IMR-90 (cell line): ENCODE measurements around the gene AMBRA1. TPM values are rescaled to one million over a fixed set of nuclear protein-coding genes. Genes with fewer than 3 reads are reported as not detected.

ENCODE experiments used
- ATAC-seq: fragments of 200-7000 bp; cut with Tn5 transposase; 2 replicates; pipeline ENCODE4 v1.9.1; 2020; ENCODE audit warnings: low read depth, mild to moderate bottlenecking, moderate library complexity
- BruUV-seq: library from RNA; stranded (reverse); fragments of 400-500 nt; replicated peaks from 2 replicates; lab custom pipeline; 2021; lab: Mats Ljungman, UMichigan
- CTCF ChIA-PET: fragments of 300-600 bp; formaldehyde crosslinking; extraction: SDS; loops from one replicate; lab custom pipeline; 2021; ENCODE audit warnings: antibody characterized with exemption; lab: Yijun Ruan, JAX
- POLR2A ChIA-PET: fragments of 300-600 bp; sonication (Branson Sonifier 250); formaldehyde crosslinking; loops from one replicate; lab custom pipeline; 2022; ENCODE audit warnings: antibody characterized with exemption; ENCODE audit not compliant: unreplicated experiment; lab: Charles Lee
- DNase-seq: peaks from one replicate; pipeline ENCODE4 v3.0.0; 2013
- H2AFZ ChIP-seq: replicated peaks from 2 replicates; pipeline ENCODE3; 2013; ENCODE audit warnings: low read length, mild to moderate bottlenecking; ENCODE audit not compliant: poor library complexity
- H2AK5ac ChIP-seq: 2 replicates; pipeline ENCODE4 v1.6.1; 2013; ENCODE audit warnings: low read depth, low read length, inconsistent platforms
- H2AK9ac ChIP-seq: replicated peaks from 2 replicates; pipeline ENCODE3; 2013; ENCODE audit warnings: mild to moderate bottlenecking, low read depth, low read length, moderate library complexity; ENCODE audit not compliant: poor library complexity
- H2BK120ac ChIP-seq: 2 replicates; pipeline ENCODE4 v1.6.1; 2013; ENCODE audit warnings: low read depth, low read length, inconsistent platforms
- H2BK15ac ChIP-seq: 3 replicates; pipeline ENCODE4 v1.6.1; 2013; ENCODE audit warnings: low read depth, low read length, inconsistent platforms
- H2BK20ac ChIP-seq: 2 replicates; pipeline ENCODE4 v1.6.1; 2013; ENCODE audit warnings: low read depth, mild to moderate bottlenecking, inconsistent platforms, low read length, moderate library complexity
- H2BK5ac ChIP-seq: 2 replicates; pipeline ENCODE4 v1.6.1; 2013; ENCODE audit warnings: mild to moderate bottlenecking, low read depth, low read length, inconsistent platforms; ENCODE audit not compliant: poor library complexity, severe bottlenecking
- H3K14ac ChIP-seq: replicated peaks from 2 replicates; pipeline ENCODE4 v1.6.1; 2013; ENCODE audit warnings: low read depth, low read length, inconsistent platforms
- H3K18ac ChIP-seq: 2 replicates; pipeline ENCODE4 v1.6.1; 2013; ENCODE audit warnings: low read depth, low read length, control low read depth
- H3K23ac ChIP-seq: 2 replicates; pipeline ENCODE4 v1.6.1; 2013; ENCODE audit warnings: low read depth, low read length, inconsistent platforms
- H3K27ac ChIP-seq: 2 replicates; pipeline ENCODE4 v1.5.1; 2013; ENCODE audit warnings: mild to moderate bottlenecking, control low read depth, low read length; ENCODE audit not compliant: insufficient read depth
- H3K27me3 ChIP-seq: 2 replicates; pipeline ENCODE4 v1.6.1; 2013; ENCODE audit warnings: low read length; ENCODE audit not compliant: control insufficient read depth, insufficient read depth
- H3K36me3 ChIP-seq: 2 replicates; pipeline ENCODE4 v1.6.1; 2013; ENCODE audit warnings: low read length, mixed read lengths; ENCODE audit not compliant: control insufficient read depth, insufficient read depth
- H3K4ac ChIP-seq: 2 replicates; pipeline ENCODE4 v1.6.1; 2013; ENCODE audit warnings: low read depth, low read length, inconsistent platforms
- H3K4me1 ChIP-seq: 2 replicates; pipeline ENCODE4 v1.6.1; 2013; ENCODE audit warnings: low read length, mixed read lengths; ENCODE audit not compliant: control insufficient read depth, insufficient read depth
- H3K4me2 ChIP-seq: 2 replicates; pipeline ENCODE4 v1.6.1; 2013; ENCODE audit warnings: low read depth, mild to moderate bottlenecking, control low read depth, low read length, moderate library complexity
- H3K4me3 ChIP-seq: 2 replicates; pipeline ENCODE4 v1.5.1; 2013; ENCODE audit warnings: low read depth, mild to moderate bottlenecking, control low read depth, low read length, moderate library complexity; ENCODE audit not compliant: insufficient read depth
- H3K56ac ChIP-seq: 2 replicates; pipeline ENCODE4 v1.6.1; 2013; ENCODE audit warnings: low read length, inconsistent platforms; ENCODE audit not compliant: insufficient read depth; ENCODE audit errors: extremely low read depth
- H3K79me1 ChIP-seq, 2 experiments: 2 replicates each; pipeline ENCODE4 v1.6.1; 2013; ENCODE audit warnings: low read length in 2 of 2, inconsistent platforms in 1 of 2, low read depth in 1 of 2
- H3K9ac ChIP-seq: 2 replicates; pipeline ENCODE4 v1.6.1; 2013; ENCODE audit warnings: low read depth, low read length, control low read depth
- H3K9me1 ChIP-seq: 2 replicates; pipeline ENCODE4 v1.6.1; 2013; ENCODE audit warnings: low read length, inconsistent platforms; ENCODE audit not compliant: insufficient read depth
- H3K9me3 ChIP-seq: 2 replicates; pipeline ENCODE4 v1.6.1; 2013; ENCODE audit warnings: low read length; ENCODE audit not compliant: control insufficient read depth, insufficient read depth
- H4K20me1 ChIP-seq: 2 replicates; pipeline ENCODE4 v1.6.1; 2013; ENCODE audit warnings: low read length, inconsistent platforms; ENCODE audit not compliant: insufficient read depth
- H4K5ac ChIP-seq: 2 replicates; pipeline ENCODE4 v1.6.1; 2013; ENCODE audit warnings: mild to moderate bottlenecking, low read depth, low read length, control low read depth
- H4K8ac ChIP-seq, 2 experiments: 2 replicates each; pipeline ENCODE4 v1.6.1; 2013; ENCODE audit warnings: low read depth in 2 of 2, low read length in 2 of 2, control low read depth in 1 of 2, inconsistent platforms in 1 of 2
- H4K91ac ChIP-seq: 2 replicates; pipeline ENCODE4 v1.6.1; 2013; ENCODE audit warnings: low read depth, low read length, inconsistent platforms; ENCODE audit not compliant: insufficient read depth
- CEBPB ChIP-seq: IDR thresholded peaks from 2 replicates; pipeline ENCODE4 v1.6.1; 2012; ENCODE audit warnings: low read depth, low read length, improper control_type of control experiment
- CHD1 ChIP-seq: IDR thresholded peaks from 2 replicates; pipeline ENCODE4 v1.6.1; 2012; ENCODE audit warnings: low read depth, low read length, improper control_type of control experiment
- FOS ChIP-seq: fragments of 150-350 bp; IDR thresholded peaks from 2 replicates; pipeline ENCODE4 v1.6.1; 2016; ENCODE audit warnings: low read depth, low read length
- MAZ ChIP-seq: IDR thresholded peaks from 2 replicates; pipeline ENCODE4 v1.6.1; 2012; ENCODE audit warnings: low read depth, mild to moderate bottlenecking, low read length, improper control_type of control experiment, moderate library complexity, borderline replicate concordance
- RFX5 ChIP-seq: IDR thresholded peaks from 2 replicates; pipeline ENCODE4 v1.8.0; 2012; ENCODE audit warnings: low read depth, mild to moderate bottlenecking, low read length, moderate library complexity
- USF2 ChIP-seq: fragments of 150-350 bp; IDR thresholded peaks from 2 replicates; pipeline ENCODE4 v1.6.1; 2017; ENCODE audit warnings: mild to moderate bottlenecking, antibody characterized with exemption, low read length, low read depth
- WGBS, 2 experiments: methylation state at CpG; one replicate each; pipeline versions ENCODE4 v1.1.5 to v1.1.7; 2013; ENCODE audit warnings: missing lambda C conversion rate in 2 of 2; ENCODE audit not compliant: insufficient read length in 1 of 2; ENCODE audit errors: extremely low coverage in 2 of 2; 5-methylcytosine and 5-hydroxymethylcytosine counted together
- dilution Hi-C: fragments of 300-500 bp; cut with HindIII; formaldehyde crosslinking; loops from one replicate; pipeline ENCODE4 v1.14.3; 2018; ENCODE audit warnings: low sequenced_read_pairs; ENCODE audit not compliant: unreplicated experiment
- in situ Hi-C: fragments of 300-500 bp; cut with MboI; formaldehyde crosslinking; loops from 3 replicates; pipeline ENCODE4 v1.14.3; 2019; ENCODE audit warnings: low sequenced_read_pairs, inconsistent platforms, mixed read lengths
- intact Hi-C: fragments of 100-400 bp; cut with micrococcal nuclease; formaldehyde crosslinking; loops from 2 replicates; pipeline ENCODE4 v1.10.0; 2022
- polyA plus RNA-seq, 3 experiments: library from polyadenylated mRNA; depleted of rRNA; stranded (reverse); fragments of >200 nt; gene quantifications; 2 replicates each; pipeline ENCODE4 v1.2.3, GENCODE V29; 2012; ENCODE audit warnings: low replicate concordance in 1 of 3
- total RNA-seq: library from RNA; depleted of rRNA; stranded (reverse); fragments of >200 nt; gene quantifications from 2 replicates; pipeline ENCODE4 v1.2.3, GENCODE V29; 2012

Gene AMBRA1
- total and polyA plus RNA-seq, 2 of the 4 experiments (the other 2 are of a cell fraction): 9.4 to 18.3 TPM

GRCh38 chr11:46414466-46414796, 179.4 kb downstream of the AMBRA1 start:
- H3K23ac ChIP-seq: no peak overlapping the region
- peaks cover 28% of the 10 kb centered on the region for H3K36me3 ChIP-seq
- H3K4me1 ChIP-seq: no peaks in the 10 kb centered on the region
- ChIA-PET POLR2A (no interaction called here), CTCF (no interaction called here)
- H3K9me1 ChIP-seq: peaks cover 14% of the 10 kb centered on the region
- H2BK120ac ChIP-seq: no peak overlapping the region
- no peak overlapping the region for H2BK5ac ChIP-seq
- no peak overlapping the region for H2BK15ac ChIP-seq
- intact Hi-C loops (no loop called here), in situ Hi-C loops (no loop called here), dilution Hi-C loops (no loop called here)
- no peak overlapping the region for H2BK20ac ChIP-seq
- H4K5ac ChIP-seq: no peak overlapping the region
- ATAC-seq (no peak), DNase-seq (no peak)
- H4K8ac ChIP-seq: no peak overlapping the region
- WGBS, 2 experiments: no CpG with 5 or more reads among the region's 5 CpGs
- H3K9ac ChIP-seq: no peak overlapping the region
- no peaks in the 10 kb centered on the region for H3K27me3 ChIP-seq
- H2AK5ac ChIP-seq: no peak overlapping the region
- no TSS peak for BruUV-seq
- H2AFZ ChIP-seq: no peak overlapping the region
- no peaks in the 10 kb centered on the region for H4K20me1 ChIP-seq
- H2AK9ac ChIP-seq: no peak overlapping the region
- TF ChIP-seq CHD1: no peak
- TF ChIP-seq MAZ: no peak
- TF ChIP-seq FOS: no peak
- no peak for TF ChIP-seq USF2
- TF ChIP-seq RFX5: no peak
- no peak for TF ChIP-seq CEBPB
- H3K79me1 ChIP-seq: peaks cover 0 to 6% of the 10 kb centered on the region in 2 experiments; a peak in 1 of 4 replicates
- no peaks in the 10 kb centered on the region for H3K9me3 ChIP-seq
- H3K4ac ChIP-seq: no peak overlapping the region
- H3K14ac ChIP-seq: no peak overlapping the region
- H4K91ac ChIP-seq: no peak overlapping the region
- no peak overlapping the region for H3K4me2 ChIP-seq
- no peak overlapping the region for H3K56ac ChIP-seq
- no peak overlapping the region for H3K4me3 ChIP-seq
- H3K18ac ChIP-seq: no peak overlapping the region
- no peak overlapping the region for H3K27ac ChIP-seq
